MM.1S (cell line): ENCODE data around the gene OR6B2.

Experiments
- DNase-seq: peaks from one replicate; pipeline ENCODE4 v3.0.0-alpha.2; 2015
- H2AFZ ChIP-seq: fragments of 300-600 bp; sonication (generic); 2 replicates; pipeline ENCODE4 v1.6.0; 2016; ENCODE audit warnings: antibody characterized with exemption, low read length
- H3F3A ChIP-seq: fragments of 300-600 bp; sonication (generic); 2 replicates; pipeline ENCODE4 v1.6.1; 2016; ENCODE audit warnings: mild to moderate bottlenecking, antibody characterized with exemption, low read length, moderate library complexity, mixed read lengths; ENCODE audit not compliant: insufficient read depth
- H3K27ac ChIP-seq: fragments of 300-600 bp; sonication (generic); 2 replicates; pipeline ENCODE4 v1.5.1; 2016; ENCODE audit warnings: mild to moderate bottlenecking, low read length
- H3K27me3 ChIP-seq: fragments of 300-600 bp; sonication (generic); replicated peaks from 2 replicates; pipeline ENCODE4 v1.6.0; 2016; ENCODE audit warnings: low read length; ENCODE audit not compliant: insufficient read depth
- H3K36me3 ChIP-seq: fragments of 300-600 bp; sonication (generic); replicated peaks from 2 replicates; pipeline ENCODE4 v1.6.1; 2016; ENCODE audit warnings: mild to moderate bottlenecking, low read length, mixed read lengths; ENCODE audit not compliant: insufficient read depth
- H3K4me1 ChIP-seq: fragments of 300-600 bp; sonication (generic); 2 replicates; pipeline ENCODE4 v1.6.1; 2016; ENCODE audit warnings: low read length, mixed read lengths
- H3K4me2 ChIP-seq: fragments of 300-600 bp; sonication (generic); 2 replicates; pipeline ENCODE4 v1.6.0; 2016; ENCODE audit warnings: low read depth, low read length
- H3K4me3 ChIP-seq: fragments of 300-600 bp; sonication (generic); 2 replicates; pipeline ENCODE4 v1.5.1; 2016; ENCODE audit warnings: low read length, mixed read lengths
- H3K79me2 ChIP-seq: fragments of 300-600 bp; sonication (generic); 2 replicates; pipeline ENCODE4 v1.6.1; 2016; ENCODE audit warnings: mixed run types, low read length, mixed read lengths
- H3K9ac ChIP-seq: fragments of 300-600 bp; sonication (generic); 2 replicates; pipeline ENCODE4 v1.6.1; 2016; ENCODE audit warnings: low read length, mixed read lengths
- H3K9me2 ChIP-seq: fragments of 300-600 bp; sonication (generic); replicated peaks from 2 replicates; pipeline ENCODE4 v1.6.1; 2016; ENCODE audit warnings: mild to moderate bottlenecking, low read length, mixed read lengths; ENCODE audit not compliant: insufficient read depth
- H3K9me3 ChIP-seq: fragments of 300-600 bp; sonication (generic); replicated peaks from 2 replicates; pipeline ENCODE4 v1.6.1; 2016; ENCODE audit warnings: mild to moderate bottlenecking, low read length, mixed read lengths; ENCODE audit not compliant: insufficient read depth
- H4K20me1 ChIP-seq: fragments of 300-600 bp; sonication (generic); 2 replicates; pipeline ENCODE4 v1.6.1; 2016; ENCODE audit warnings: mild to moderate bottlenecking, low read length, moderate library complexity, mixed read lengths; ENCODE audit not compliant: insufficient read depth
- EZH2 ChIP-seq: fragments of 300-600 bp; sonication (generic); optimal IDR thresholded peaks from 2 replicates; pipeline ENCODE3; 2017; ENCODE audit warnings: low read depth, mild to moderate bottlenecking, antibody characterized with exemption, low read length, mixed read lengths
- EZH2phosphoT487 ChIP-seq: fragments of 300-600 bp; sonication (generic); IDR thresholded peaks from 2 replicates; pipeline ENCODE4 v1.6.1; 2018; ENCODE audit warnings: antibody characterized with exemption, low read length
- TF ChIP-seq, protein P1 (sequence below): fragments of 300-600 bp; sonication (generic); IDR thresholded peaks from 2 replicates; pipeline ENCODE4 v1.5.1; 2016; ENCODE audit warnings: antibody characterized with exemption, low read length, mixed read lengths

Gene OR6B2

DNA sequence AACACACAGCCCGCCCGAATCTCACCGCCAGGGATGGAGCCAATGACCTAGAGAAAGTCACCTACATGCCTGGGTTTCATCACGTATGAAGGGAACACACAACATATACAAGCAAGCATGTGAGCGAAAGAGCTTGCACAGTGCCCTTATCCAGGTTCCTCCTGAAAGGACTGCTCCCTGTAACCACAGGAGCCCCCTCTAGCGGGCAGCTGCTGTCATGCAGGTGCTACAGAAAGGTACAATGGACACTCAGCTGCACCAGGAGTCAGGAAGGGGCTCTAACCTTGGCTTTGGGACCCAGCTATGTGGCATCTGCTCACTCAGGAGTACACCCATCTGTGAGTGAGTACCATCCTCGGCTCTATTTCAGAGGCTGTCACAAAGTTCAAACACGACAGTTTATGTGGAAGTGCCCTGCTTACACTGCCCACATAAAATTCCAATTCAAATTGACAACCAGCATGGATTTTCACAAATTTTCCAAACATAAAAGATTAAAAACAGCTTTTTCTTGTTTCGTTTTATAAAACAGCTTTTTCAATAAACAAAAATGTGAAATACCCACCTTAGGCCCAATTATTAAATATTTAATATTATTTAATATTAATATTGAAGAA, 8.6 kb downstream of the OR6B2 start:
- Histone ChIP-seq H3K27me3 (no peaks in the 10 kb centered on the region; the same call in 1 of the 2 replicates), H3K4me3 (no peak overlapping the region), H3K4me1 (peaks cover 6% of the 10 kb centered on the region; the same call in 1 of the 2 replicates), H3F3A (no peaks in the 10 kb centered on the region), H3K9ac (no peak overlapping the region), H3K27ac (no peak overlapping the region), H3K9me2 (no peaks in the 10 kb centered on the region), H4K20me1 (no peaks in the 10 kb centered on the region), H3K36me3 (0 out of 2 replicates have a peak, but pooled peaks cover 4% of the 10 kb centered on the region), H2AFZ (no peak overlapping the region), H3K4me2 (no peak overlapping the region), H3K9me3 (no peaks in the 10 kb centered on the region), H3K79me2 (peaks cover 55% of the 10 kb centered on the region)
- TF ChIP-seq EZH2 = no peak
- no peak for TF ChIP-seq EZH2phosphoT487
- TF ChIP-seq, protein P1, sequence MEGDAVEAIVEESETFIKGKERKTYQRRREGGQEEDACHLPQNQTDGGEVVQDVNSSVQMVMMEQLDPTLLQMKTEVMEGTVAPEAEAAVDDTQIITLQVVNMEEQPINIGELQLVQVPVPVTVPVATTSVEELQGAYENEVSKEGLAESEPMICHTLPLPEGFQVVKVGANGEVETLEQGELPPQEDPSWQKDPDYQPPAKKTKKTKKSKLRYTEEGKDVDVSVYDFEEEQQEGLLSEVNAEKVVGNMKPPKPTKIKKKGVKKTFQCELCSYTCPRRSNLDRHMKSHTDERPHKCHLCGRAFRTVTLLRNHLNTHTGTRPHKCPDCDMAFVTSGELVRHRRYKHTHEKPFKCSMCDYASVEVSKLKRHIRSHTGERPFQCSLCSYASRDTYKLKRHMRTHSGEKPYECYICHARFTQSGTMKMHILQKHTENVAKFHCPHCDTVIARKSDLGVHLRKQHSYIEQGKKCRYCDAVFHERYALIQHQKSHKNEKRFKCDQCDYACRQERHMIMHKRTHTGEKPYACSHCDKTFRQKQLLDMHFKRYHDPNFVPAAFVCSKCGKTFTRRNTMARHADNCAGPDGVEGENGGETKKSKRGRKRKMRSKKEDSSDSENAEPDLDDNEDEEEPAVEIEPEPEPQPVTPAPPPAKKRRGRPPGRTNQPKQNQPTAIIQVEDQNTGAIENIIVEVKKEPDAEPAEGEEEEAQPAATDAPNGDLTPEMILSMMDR = peak; percentile 66
- peak; percentile 37 for DNase-seq

GRCh38 chr2:240018071-240018750, 12.0 kb downstream of the OR6B2 start:
- Histone ChIP-seq H3K36me3 (0 out of 2 replicates have a peak, but pooled peaks cover 4% of the 10 kb centered on the region), H2AFZ (no peak overlapping the region), H3K9me2 (no peaks in the 10 kb centered on the region), H3K79me2 (peaks cover 38% of the 10 kb centered on the region), H3K4me3 (no peak overlapping the region), H3K27me3 (no peaks in the 10 kb centered on the region), H4K20me1 (no peaks in the 10 kb centered on the region), H3K4me2 (no peak overlapping the region), H3K27ac (no peak overlapping the region), H3K9me3 (no peaks in the 10 kb centered on the region), H3K9ac (no peak overlapping the region), H3F3A (no peaks in the 10 kb centered on the region), H3K4me1 (no peaks in the 10 kb centered on the region)
- no peak for DNase-seq
- TF ChIP-seq, protein P1 = no peak
- no peak for TF ChIP-seq EZH2
- TF ChIP-seq EZH2phosphoT487 = no peak

DNA sequence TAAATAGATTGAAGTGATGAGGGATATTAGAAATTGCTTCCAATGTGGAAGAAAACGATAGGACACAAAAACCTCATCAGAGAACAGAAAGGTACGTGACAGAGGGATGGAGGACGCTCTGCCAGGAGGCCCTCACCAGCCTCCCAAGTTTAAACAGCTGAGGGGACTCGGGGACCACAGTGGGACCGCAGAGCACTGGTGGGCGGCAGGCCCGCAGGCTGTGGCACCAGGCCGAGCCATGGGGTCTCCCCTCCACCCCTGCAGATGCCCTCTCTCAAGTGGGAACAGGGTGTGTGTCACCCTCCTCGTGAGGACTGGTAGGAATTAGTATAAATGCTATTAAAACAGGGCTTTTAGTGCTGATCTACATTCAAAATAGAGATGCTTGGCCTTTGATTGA, 15.9 kb downstream of the OR6B2 start:
- no peak for DNase-seq
- Histone ChIP-seq H3K4me3 (no peak overlapping the region), H3F3A (no peaks in the 10 kb centered on the region), H4K20me1 (0 out of 2 replicates have a peak, but pooled peaks cover 2% of the 10 kb centered on the region), H3K4me1 (no peaks in the 10 kb centered on the region), H3K9ac (no peak overlapping the region), H3K79me2 (0 out of 2 replicates have a peak, but pooled peaks cover 4% of the 10 kb centered on the region), H2AFZ (no peak overlapping the region), H3K9me2 (no peaks in the 10 kb centered on the region), H3K27me3 (no peaks in the 10 kb centered on the region), H3K4me2 (no peak overlapping the region), H3K27ac (no peak overlapping the region), H3K36me3 (no peaks in the 10 kb centered on the region), H3K9me3 (no peaks in the 10 kb centered on the region)
- TF ChIP-seq EZH2phosphoT487 (no peak), EZH2 (no peak)
- TF ChIP-seq, protein P1 = no peak
